HUES48 (cell line): Measurements from ENCODE around the gene CEP162.
A peak's percentile ranks its signal among the peaks of the same experiment; 100 is the strongest.

ENCODE experiments used
- H3K27ac ChIP-seq: one replicate; pipeline ENCODE4 v1.7.0; 2013; ENCODE audit warnings: low read depth, low read length, inconsistent platforms
- H3K27me3 ChIP-seq: 2 replicates; pipeline ENCODE4 v1.6.1; 2013; ENCODE audit warnings: mild to moderate bottlenecking, low read length; ENCODE audit not compliant: control insufficient read depth, insufficient read depth
- H3K36me3 ChIP-seq: 2 replicates; pipeline ENCODE4 v1.6.1; 2013; ENCODE audit warnings: low read length; ENCODE audit not compliant: control insufficient read depth, insufficient read depth
- H3K4me1 ChIP-seq: 2 replicates; pipeline ENCODE4 v1.6.1; 2013; ENCODE audit warnings: mild to moderate bottlenecking, low read length; ENCODE audit not compliant: control insufficient read depth, insufficient read depth
- H3K4me3 ChIP-seq: 2 replicates; pipeline ENCODE4 v1.5.1; 2013; ENCODE audit warnings: mild to moderate bottlenecking, low read depth, low read length
- H3K9ac ChIP-seq: 2 replicates; pipeline ENCODE4 v1.6.1; 2013; ENCODE audit warnings: mild to moderate bottlenecking, low read depth, low read length, moderate library complexity
- H3K9me3 ChIP-seq: 2 replicates; pipeline ENCODE4 v1.6.1; 2013; ENCODE audit warnings: low read length; ENCODE audit not compliant: control insufficient read depth, insufficient read depth

Gene CEP162

GRCh38 chr6:84227434-84228197 is at the start of gene CEP162:
CEP162 (minus strand) TSS chr6:84227643; CDS start chr6:84226393, 1,250 bp downstream.
- H3K9ac ChIP-seq = peak within 1 kb of the TSS; percentile 71
- 0 out of 2 replicates have a peak, but pooled peaks cover 5% of the 10 kb centered on the region for H3K27me3 ChIP-seq
- peak within 1 kb of the TSS; percentile 56 for H3K27ac ChIP-seq
- H3K36me3 ChIP-seq = no peaks in the 10 kb centered on the region
- H3K4me1 ChIP-seq = peaks cover 5% of the 10 kb centered on the region; the same call in 1 of the 2 replicates
- H3K9me3 ChIP-seq = no peaks in the 10 kb centered on the region
- H3K4me3 ChIP-seq = peak within 1 kb of the TSS; percentile 99

- Histone ChIP-seq H3K27ac (no peak overlapping the region), H3K4me1 (peaks cover 5% of the 10 kb centered on the region), H3K27me3 (no peaks in the 10 kb centered on the region), H3K9ac (no peak overlapping the region), H3K36me3 (no peaks in the 10 kb centered on the region), H3K4me3 (no peak overlapping the region), H3K9me3 (no peaks in the 10 kb centered on the region)
Observed at GRCh38 chr6:84274856-84275255, 47.4 kb upstream of the CEP162 start.

GRCh38 chr6:84273048-84273809 is 45.8 kb upstream of the CEP162 start:
- H3K36me3 ChIP-seq = no peaks in the 10 kb centered on the region
- no peak overlapping the region for H3K27ac ChIP-seq
- no peak overlapping the region for H3K4me3 ChIP-seq
- H3K27me3 ChIP-seq = no peaks in the 10 kb centered on the region
- no peaks in the 10 kb centered on the region for H3K9me3 ChIP-seq
- no peak overlapping the region for H3K9ac ChIP-seq
- peaks cover under 1% of the 10 kb centered on the region for H3K4me1 ChIP-seq

GRCh38 chr6:84272298-84272697 is 44.9 kb upstream of the CEP162 start:
- no peaks in the 10 kb centered on the region for H3K27me3 ChIP-seq
- H3K27ac ChIP-seq = no peak overlapping the region
- no peaks in the 10 kb centered on the region for H3K36me3 ChIP-seq
- no peak overlapping the region for H3K9ac ChIP-seq
- H3K4me3 ChIP-seq = no peak overlapping the region
- H3K4me1 ChIP-seq = no peaks in the 10 kb centered on the region
- no peaks in the 10 kb centered on the region for H3K9me3 ChIP-seq

- no peaks in the 10 kb centered on the region for H3K9me3 ChIP-seq
- H3K27ac ChIP-seq = no peak overlapping the region
- no peaks in the 10 kb centered on the region for H3K27me3 ChIP-seq
- H3K4me3 ChIP-seq = no peak overlapping the region
- no peak overlapping the region for H3K9ac ChIP-seq
- no peaks in the 10 kb centered on the region for H3K4me1 ChIP-seq
- H3K36me3 ChIP-seq = no peaks in the 10 kb centered on the region
Observed at GRCh38 chr6:84271061-84271716, 43.7 kb upstream of the CEP162 start.

GRCh38 chr6:84269947-84270733 is 42.7 kb upstream of the CEP162 start:
- no peaks in the 10 kb centered on the region for H3K9me3 ChIP-seq
- no peaks in the 10 kb centered on the region for H3K27me3 ChIP-seq
- H3K4me1 ChIP-seq = no peaks in the 10 kb centered on the region
- no peak overlapping the region for H3K4me3 ChIP-seq
- H3K27ac ChIP-seq = no peak overlapping the region
- no peak overlapping the region for H3K9ac ChIP-seq
- no peaks in the 10 kb centered on the region for H3K36me3 ChIP-seq

GRCh38 chr6:84268781-84269180 is 41.3 kb upstream of the CEP162 start:
- H3K4me1 ChIP-seq = 0 out of 2 replicates have a peak, but pooled peaks cover under 1% of the 10 kb centered on the region

GRCh38 chr6:84263557-84263956 is 36.1 kb upstream of the CEP162 start:
- H3K4me3 ChIP-seq = no peak overlapping the region
- H3K27ac ChIP-seq = no peak overlapping the region
- no peaks in the 10 kb centered on the region for H3K9me3 ChIP-seq
- no peak overlapping the region for H3K9ac ChIP-seq
- H3K36me3 ChIP-seq = no peaks in the 10 kb centered on the region
- H3K4me1 ChIP-seq = 0 out of 2 replicates have a peak, but pooled peaks cover 6% of the 10 kb centered on the region
- H3K27me3 ChIP-seq = no peaks in the 10 kb centered on the region

More at GRCh38 chr6:84268781-84269180, 41.3 kb upstream of the CEP162 start:
- no peak overlapping the region for H3K27ac ChIP-seq
- no peaks in the 10 kb centered on the region for H3K36me3 ChIP-seq
- H3K9ac ChIP-seq = no peak overlapping the region
- no peak overlapping the region for H3K4me3 ChIP-seq
- H3K9me3 ChIP-seq = no peaks in the 10 kb centered on the region
- no peaks in the 10 kb centered on the region for H3K27me3 ChIP-seq

- Histone ChIP-seq H3K4me1 (0 out of 2 replicates have a peak, but pooled peaks cover 6% of the 10 kb centered on the region), H3K27ac (no peak overlapping the region), H3K27me3 (no peaks in the 10 kb centered on the region), H3K4me3 (no peak overlapping the region), H3K36me3 (no peaks in the 10 kb centered on the region), H3K9ac (no peak overlapping the region), H3K9me3 (no peaks in the 10 kb centered on the region)
Observed at GRCh38 chr6:84260926-84261325, 33.5 kb upstream of the CEP162 start.

GRCh38 chr6:84260196-84260595 is 32.8 kb upstream of the CEP162 start:
- H3K27ac ChIP-seq = no peak overlapping the region
- 0 out of 2 replicates have a peak, but pooled peaks cover 6% of the 10 kb centered on the region for H3K4me1 ChIP-seq
- no peak overlapping the region for H3K9ac ChIP-seq
- no peaks in the 10 kb centered on the region for H3K9me3 ChIP-seq
- no peak overlapping the region for H3K4me3 ChIP-seq
- no peaks in the 10 kb centered on the region for H3K27me3 ChIP-seq
- no peaks in the 10 kb centered on the region for H3K36me3 ChIP-seq
